K562 (cell line): ENCODE results near the gene SCMH1. TPM values are rescaled to one million over a fixed set of nuclear protein-coding genes. Genes with fewer than 3 reads are reported as not detected.

Experiments used
- ATAC-seq: fragments of 200-7000 bp; cut with Tn5 transposase; 3 replicates; pipeline ENCODE4 v1.9.1; 2020; ENCODE audit warnings: moderate library complexity
- BruUV-seq: library from RNA; stranded (reverse); fragments of 400-500 nt; replicated peaks from 2 replicates; lab custom pipeline; 2021; lab: Mats Ljungman, UMichigan
- CTCF ChIA-PET: fragments of 300-600 bp; formaldehyde crosslinking; extraction: SDS; loops from one replicate; lab custom pipeline; 2021; ENCODE audit warnings: low intra/inter-chr PET ratio; lab: Yijun Ruan, JAX
- POLR2A ChIA-PET: fragments of 300-600, 350-650 bp; sonication (Branson Sonifier 250); formaldehyde crosslinking; extraction: SDS; loops from one replicate; lab custom pipeline; 2021; ENCODE audit warnings: antibody characterized with exemption, inconsistent platforms; lab: Yijun Ruan, JAX
- DNase-seq, 4 experiments: peaks; one replicate each; pipeline versions ENCODE4 v3.0.0 to v3.0.0-alpha.2; 2011 to 2018; ENCODE audit warnings: low spot score in 3 of 4, mixed read lengths in 3 of 4; ENCODE audit errors: extremely low read depth in 1 of 4
- FAIRE-seq: peaks from 2 replicates; lab custom pipeline; 2011; peaks lifted over from hg19 to GRCh38; lab: Jason Lieb, UNC
- H2AFZ ChIP-seq: 2 replicates; pipeline ENCODE4 v1.6.0; 2011; ENCODE audit warnings: low read depth, low read length, control low read depth, inconsistent platforms
- H3K27ac ChIP-seq: fragments of 200-600 bp; 3 replicates; pipeline ENCODE4 v1.8.0; 2011; ENCODE audit warnings: low read depth, mild to moderate bottlenecking, control low read depth, inconsistent platforms, low read length, moderate library complexity, mixed read lengths; ENCODE audit errors: extremely low read depth
- H3K27me3 ChIP-seq, 2 experiments: fragments of 300-600 bp in 1 of 2; 2 replicates in 1 of 2; 3 replicates in 1 of 2; pipeline versions ENCODE4 v1.6.0 to v1.8.0; 2011; ENCODE audit warnings: inconsistent platforms in 2 of 2, low read length in 2 of 2, mild to moderate bottlenecking in 1 of 2, mixed read lengths in 1 of 2, moderate library complexity in 1 of 2; ENCODE audit not compliant: control insufficient read depth in 2 of 2, insufficient read depth in 2 of 2
- H3K36me3 ChIP-seq: fragments of 300-600 bp; 3 replicates; pipeline ENCODE4 v1.8.0; 2011; ENCODE audit warnings: mild to moderate bottlenecking, low read length, inconsistent platforms; ENCODE audit not compliant: control insufficient read depth, insufficient read depth
- H3K4me1 ChIP-seq, 2 experiments: fragments of 200-600 bp in 1 of 2; replicated peaks in 1 of 2; 2 replicates in 1 of 2; 3 replicates in 1 of 2; pipeline versions ENCODE4 v1.5.1 to v1.8.0; 2011; ENCODE audit warnings: inconsistent platforms in 2 of 2, low read length in 2 of 2, mild to moderate bottlenecking in 1 of 2, mixed read lengths in 1 of 2, moderate library complexity in 1 of 2; ENCODE audit not compliant: control insufficient read depth in 2 of 2, insufficient read depth in 2 of 2
- H3K4me2 ChIP-seq: 2 replicates; pipeline ENCODE4 v1.6.1; 2011; ENCODE audit warnings: low read length, control low read depth, inconsistent platforms, mixed read lengths; ENCODE audit not compliant: insufficient read depth
- H3K4me3 ChIP-seq: fragments of 200-600 bp; sonication (generic), shearing (Covaris generic); 2 replicates; pipeline ENCODE4 v1.5.1; 2016; ENCODE audit warnings: control low read depth, inconsistent platforms
- H3K79me2 ChIP-seq: fragments of 200-600 bp; 3 replicates; pipeline ENCODE4 v1.8.0; 2011; ENCODE audit warnings: low read length, inconsistent platforms; ENCODE audit not compliant: control insufficient read depth, insufficient read depth
- H3K9ac ChIP-seq, 2 experiments: 2 replicates each; pipeline versions ENCODE4 v1.6.0 to v1.6.1; 2011; ENCODE audit warnings: low read depth in 2 of 2, low read length in 2 of 2, control low read depth in 1 of 2, inconsistent platforms in 1 of 2, mild to moderate bottlenecking in 1 of 2, mixed read lengths in 1 of 2; ENCODE audit not compliant: insufficient read depth in 1 of 2
- H3K9me1 ChIP-seq: one replicate; pipeline ENCODE4 v1.6.0; 2011; ENCODE audit warnings: inconsistent platforms, mild to moderate bottlenecking, low read length, moderate library complexity; ENCODE audit not compliant: control insufficient read depth, insufficient read depth
- H3K9me3 ChIP-seq: replicated peaks from 2 replicates; pipeline ENCODE4 v1.5.1; 2011; ENCODE audit warnings: low read depth, low read length, inconsistent platforms; ENCODE audit not compliant: control insufficient read depth, insufficient read depth
- H4K20me1 ChIP-seq: replicated peaks from 2 replicates; pipeline ENCODE4 v1.6.1; 2011; ENCODE audit warnings: low read length, inconsistent platforms, mixed read lengths; ENCODE audit not compliant: control insufficient read depth, insufficient read depth
- ZKSCAN3 ChIP-seq: fragments of 250-450 bp; sonication (Bioruptor Pico); IDR thresholded peaks from 2 replicates; pipeline ENCODE4 v1.4.0; 2020
- WGBS: fragments of 100-300 bp; shearing (Covaris generic); methylation state at CpG from one replicate; pipeline ENCODE4 v1.1.6; 2016; ENCODE audit warnings: low coverage, mixed read lengths; ENCODE audit not compliant: insufficient coverage; ENCODE audit errors: missing lambda C conversion rate; 5-methylcytosine and 5-hydroxymethylcytosine counted together
- in situ Hi-C: fragments of 300-500 bp; cut with MboI; formaldehyde crosslinking; loops from 4 replicates; pipeline ENCODE4 v1.15.0; 2018; ENCODE audit warnings: inconsistent platforms, mixed read lengths
- intact Hi-C: fragments of 100-400 bp; cut with micrococcal nuclease; formaldehyde crosslinking; loops from 2 replicates; pipeline ENCODE4 v1.14.2; 2022
- polyA plus RNA-seq, 8 experiments: library from polyadenylated mRNA; depleted of rRNA in 4 of 8; stranded (reverse) in 5 of 8; unstranded in 3 of 8; fragments of >200 nt; fragmentation: Nextera tagmentation in 2 of 8; fragmentation: Illumina TruSeq in 1 of 8; extraction: Ambion mirVana in 2 of 8; extraction: Trizol in 1 of 8; gene quantifications; 2 replicates each; pipeline versions ENCODE4 v1.2.1 to v1.2.3, GENCODE V29; 2011 to 2014; ENCODE audit warnings: inconsistent platforms in 1 of 8, missing spikeins in 1 of 8
- total RNA-seq, 7 experiments: library from RNA; depleted of rRNA in 6 of 7; stranded (reverse); fragments of >200 nt in 6 of 7; fragmentation: Illumina TruSeq in 2 of 7; extraction: Trizol in 2 of 7; gene quantifications; 2 replicates each; pipeline versions ENCODE4 v1.2.1 to v1.2.3, GENCODE V29; 2011 to 2021; ENCODE audit warnings: low replicate concordance in 1 of 7
- TF ChIP-seq, protein P1 (sequence below): sonication (generic); formaldehyde crosslinking; IDR thresholded peaks from 2 replicates; pipeline ENCODE4 v1.8.0; 2022; ENCODE audit warnings: missing genetic modification reagents, mild to moderate bottlenecking, moderate library complexity, borderline replicate concordance
- TF ChIP-seq, protein P2 (sequence below): sonication (generic); formaldehyde crosslinking; IDR thresholded peaks from 2 replicates; pipeline ENCODE4 v1.8.0; 2023; ENCODE audit warnings: mild to moderate bottlenecking, missing genetic modification reagents

The SCMH1 gene
- total and polyA plus RNA-seq, 9 of the 15 experiments (the other 6 are each of a cell fraction or from before 2014, with no cell fraction given): 8.5 to 37.0 (median 26.8) TPM

DNA sequence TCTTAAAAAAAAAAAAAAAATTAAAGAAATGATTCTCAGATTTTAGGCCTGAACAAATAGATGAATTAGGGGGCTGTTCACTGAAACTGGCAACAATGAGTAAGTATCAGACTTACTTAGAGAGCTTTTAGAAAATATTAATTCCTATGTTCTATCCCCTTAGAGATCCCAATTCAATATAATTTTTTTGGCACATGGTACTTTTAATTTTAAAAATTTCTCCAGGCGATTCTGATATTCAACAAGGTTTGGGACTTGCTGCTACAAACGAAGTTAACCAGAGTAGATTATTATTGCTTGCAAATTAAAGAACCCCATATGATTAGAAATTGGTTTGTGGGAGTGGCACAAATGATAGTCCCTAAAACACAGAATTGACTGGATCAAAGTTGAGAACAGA lies 11.4 kb downstream of the SCMH1 start:
- ChIA-PET POLR2A (interaction anchor here (0.8 kb wide), 1 partner anchor 20 kb away, joined by 4 read pairs; no protein-coding TSS in a partner anchor), CTCF (no interaction called here)
- Histone ChIP-seq H3K9ac (no peak overlapping the region), H3K9me3 (no peaks in the 10 kb centered on the region), H4K20me1 (0 out of 2 replicates have a peak, but pooled peaks cover 4% of the 10 kb centered on the region), H3K27ac (no peak overlapping the region), H2AFZ (no peak overlapping the region), H3K4me1 (peaks cover 0 to 4% of the 10 kb centered on the region in 2 experiments; a peak in 3 of 5 replicates), H3K79me2 (peaks cover 25% of the 10 kb centered on the region), H3K4me2 (no peak overlapping the region), H3K27me3 (no peaks in the 10 kb centered on the region), H3K36me3 (no peaks in the 10 kb centered on the region), H3K9me1 (no peaks in the 10 kb centered on the region), H3K4me3 (no peak overlapping the region)
- DNase-seq (no peak), ATAC-seq (no peak), FAIRE-seq (no peak)
- intact Hi-C loops: no loop called here
- BruUV-seq: no TSS peak
- WGBS: 53% methylated on average over 2 of the region's 2 CpGs
- in situ Hi-C loops: no loop called here
- no peak for TF ChIP-seq ZKSCAN3 (CRISPR knock-in tag)
- TF ChIP-seq, protein P1, sequence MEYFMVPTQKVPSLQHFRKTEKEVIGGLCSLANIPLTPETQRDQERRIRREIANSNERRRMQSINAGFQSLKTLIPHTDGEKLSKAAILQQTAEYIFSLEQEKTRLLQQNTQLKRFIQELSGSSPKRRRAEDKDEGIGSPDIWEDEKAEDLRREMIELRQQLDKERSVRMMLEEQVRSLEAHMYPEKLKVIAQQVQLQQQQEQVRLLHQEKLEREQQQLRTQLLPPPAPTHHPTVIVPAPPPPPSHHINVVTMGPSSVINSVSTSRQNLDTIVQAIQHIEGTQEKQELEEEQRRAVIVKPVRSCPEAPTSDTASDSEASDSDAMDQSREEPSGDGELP (CRISPR knock-in tag): no peak
- TF ChIP-seq, protein P2, sequence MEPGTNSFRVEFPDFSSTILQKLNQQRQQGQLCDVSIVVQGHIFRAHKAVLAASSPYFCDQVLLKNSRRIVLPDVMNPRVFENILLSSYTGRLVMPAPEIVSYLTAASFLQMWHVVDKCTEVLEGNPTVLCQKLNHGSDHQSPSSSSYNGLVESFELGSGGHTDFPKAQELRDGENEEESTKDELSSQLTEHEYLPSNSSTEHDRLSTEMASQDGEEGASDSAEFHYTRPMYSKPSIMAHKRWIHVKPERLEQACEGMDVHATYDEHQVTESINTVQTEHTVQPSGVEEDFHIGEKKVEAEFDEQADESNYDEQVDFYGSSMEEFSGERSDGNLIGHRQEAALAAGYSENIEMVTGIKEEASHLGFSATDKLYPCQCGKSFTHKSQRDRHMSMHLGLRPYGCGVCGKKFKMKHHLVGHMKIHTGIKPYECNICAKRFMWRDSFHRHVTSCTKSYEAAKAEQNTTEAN (CRISPR knock-in tag): no peak
